GM19351 (cell line): Measurements from ENCODE around the gene PSMG4.

ENCODE experiments used
- ATAC-seq: cut with Tn5 transposase; IDR thresholded peaks from one replicate; pipeline ENCODE4 v1.9.1; 2021; ENCODE audit warnings: mild to moderate bottlenecking, moderate library complexity; ENCODE audit not compliant: unreplicated experiment

The PSMG4 gene

GRCh38 chr6:3305216-3305565 is 46.4 kb downstream of the PSMG4 start:
- no peak for ATAC-seq

GRCh38 chr6:3305831-3306230 is 47.1 kb downstream of the PSMG4 start:
- no peak for ATAC-seq

- ATAC-seq = no peak
Observed at GRCh38 chr6:3306848-3307247, 48.1 kb downstream of the PSMG4 start.

GRCh38 chr6:3307436-3307835 is 48.7 kb downstream of the PSMG4 start:
- ATAC-seq = no peak

DNA sequence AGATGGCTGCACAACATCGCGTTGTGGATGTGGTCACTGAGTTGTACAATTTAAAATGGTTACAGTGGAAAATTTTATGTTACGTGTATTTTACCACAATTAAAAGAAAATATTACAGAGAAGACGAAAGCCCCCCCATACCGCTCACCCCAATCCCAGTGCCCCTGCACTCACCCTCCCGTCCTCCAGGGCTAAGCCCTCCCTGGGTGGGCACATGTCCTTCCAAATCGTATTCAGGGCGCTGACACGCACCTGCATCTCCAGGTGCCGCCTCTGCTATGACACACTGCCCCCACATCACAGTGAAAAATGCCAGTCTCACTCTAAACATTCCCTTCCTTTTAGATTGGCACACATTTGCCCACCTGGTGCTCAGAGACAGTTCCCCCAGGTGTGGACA is 49.4 kb downstream of the PSMG4 start:
- ATAC-seq = no peak

DNA sequence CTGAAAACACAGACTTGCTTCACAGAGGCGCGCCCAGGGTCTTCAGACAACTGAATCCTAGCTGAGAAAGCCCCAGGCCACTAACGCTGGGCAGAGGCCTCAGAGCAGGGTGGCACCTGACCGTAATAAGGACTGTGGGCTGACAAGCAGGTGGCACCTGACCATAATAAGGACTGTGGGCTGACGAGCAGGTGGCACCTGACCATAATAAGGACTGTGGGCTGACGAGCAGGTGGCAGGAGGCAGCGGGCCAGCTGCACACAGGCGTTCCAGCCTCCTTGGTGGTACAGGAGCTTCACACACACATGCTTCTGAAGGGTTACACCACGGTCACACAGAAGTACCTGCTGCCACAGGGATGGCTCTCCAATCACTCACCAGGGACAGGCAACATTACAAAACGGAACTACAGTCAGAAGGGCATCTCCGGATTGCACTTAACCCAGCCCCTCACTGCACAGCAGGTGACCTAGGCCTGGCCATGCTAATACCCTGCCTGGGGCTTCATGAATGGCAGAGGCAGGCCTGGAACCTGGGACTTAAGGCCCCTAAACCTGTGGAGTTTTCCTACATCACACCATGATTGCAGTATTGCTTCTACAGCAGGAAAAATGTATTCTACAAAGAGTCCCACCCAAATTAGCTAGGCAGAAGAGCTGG is 50.8 kb downstream of the PSMG4 start:
- no peak for ATAC-seq

- ATAC-seq = no peak
Observed at GRCh38 chr6:3310051-3310448, 51.3 kb downstream of the PSMG4 start.

DNA sequence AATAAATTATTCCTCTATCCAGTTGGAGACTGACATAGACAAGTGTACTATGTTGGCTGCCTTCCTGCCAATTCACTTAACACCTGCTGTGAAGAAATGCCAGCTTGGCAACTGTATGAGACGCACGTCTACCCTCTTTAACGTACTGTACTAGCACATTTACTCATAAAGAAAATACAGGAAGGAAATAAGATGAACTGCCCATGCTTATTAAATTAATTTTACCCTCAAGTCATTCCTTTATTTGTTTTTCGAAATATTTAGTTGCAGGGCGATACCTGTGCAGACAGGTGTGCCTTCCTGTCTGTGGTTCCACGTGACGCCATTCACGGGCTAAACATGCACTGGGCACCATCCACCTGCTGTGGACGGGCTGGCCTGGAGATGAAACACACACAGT is 52.0 kb downstream of the PSMG4 start:
- ATAC-seq = no peak

GRCh38 chr6:3311826-3312225 is 53.1 kb downstream of the PSMG4 start:
- ATAC-seq = no peak

DNA sequence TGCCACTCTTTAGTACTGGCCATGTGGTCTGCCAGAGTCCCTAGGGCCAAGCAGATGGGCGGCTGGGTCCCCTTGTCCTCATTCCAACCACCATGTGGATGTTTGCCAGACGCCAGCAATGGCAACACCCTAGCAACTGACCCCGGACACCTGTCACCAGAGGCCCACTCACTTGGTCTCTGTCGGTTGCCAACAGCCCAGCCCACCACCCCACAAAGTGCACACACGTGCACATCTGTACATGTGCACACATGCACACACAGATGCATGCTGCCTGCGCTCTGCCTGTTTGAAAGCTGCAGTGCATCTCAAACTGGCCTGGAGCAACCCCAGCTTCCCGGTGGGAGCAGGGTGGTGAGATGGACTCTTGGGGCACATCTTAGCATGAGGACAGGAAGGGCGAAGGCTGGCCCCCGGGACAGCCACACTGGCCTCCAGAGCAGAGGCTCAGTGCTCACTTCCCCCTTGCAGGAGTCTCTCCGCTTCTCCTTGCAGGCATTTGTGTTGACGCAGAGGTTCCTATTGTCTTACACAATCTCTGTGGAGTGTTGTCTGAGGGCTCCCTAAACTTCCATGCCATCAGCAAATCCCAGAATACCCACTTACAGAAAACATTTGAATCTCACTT is 54.0 kb downstream of the PSMG4 start:
- no peak for ATAC-seq

DNA sequence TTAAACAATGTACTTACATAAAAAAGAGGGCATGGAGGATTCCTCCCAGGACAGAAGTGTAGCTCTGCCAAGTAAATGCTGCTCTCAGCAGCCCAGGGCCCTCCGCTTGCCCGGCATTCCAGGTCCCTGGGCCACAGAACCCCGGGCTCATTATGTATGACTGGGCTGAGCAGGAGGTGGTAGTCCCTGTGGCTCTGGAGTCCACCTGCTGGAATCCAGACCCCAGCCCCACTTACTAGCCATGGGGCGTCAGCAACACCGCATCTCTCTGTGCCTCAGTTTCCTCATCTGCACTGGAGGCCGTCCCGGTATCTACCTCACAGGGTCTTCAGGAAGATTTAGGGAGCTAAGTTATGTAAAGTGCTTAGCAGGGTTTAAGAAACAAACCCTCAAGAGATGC is 55.4 kb downstream of the PSMG4 start:
- no peak for ATAC-seq

DNA sequence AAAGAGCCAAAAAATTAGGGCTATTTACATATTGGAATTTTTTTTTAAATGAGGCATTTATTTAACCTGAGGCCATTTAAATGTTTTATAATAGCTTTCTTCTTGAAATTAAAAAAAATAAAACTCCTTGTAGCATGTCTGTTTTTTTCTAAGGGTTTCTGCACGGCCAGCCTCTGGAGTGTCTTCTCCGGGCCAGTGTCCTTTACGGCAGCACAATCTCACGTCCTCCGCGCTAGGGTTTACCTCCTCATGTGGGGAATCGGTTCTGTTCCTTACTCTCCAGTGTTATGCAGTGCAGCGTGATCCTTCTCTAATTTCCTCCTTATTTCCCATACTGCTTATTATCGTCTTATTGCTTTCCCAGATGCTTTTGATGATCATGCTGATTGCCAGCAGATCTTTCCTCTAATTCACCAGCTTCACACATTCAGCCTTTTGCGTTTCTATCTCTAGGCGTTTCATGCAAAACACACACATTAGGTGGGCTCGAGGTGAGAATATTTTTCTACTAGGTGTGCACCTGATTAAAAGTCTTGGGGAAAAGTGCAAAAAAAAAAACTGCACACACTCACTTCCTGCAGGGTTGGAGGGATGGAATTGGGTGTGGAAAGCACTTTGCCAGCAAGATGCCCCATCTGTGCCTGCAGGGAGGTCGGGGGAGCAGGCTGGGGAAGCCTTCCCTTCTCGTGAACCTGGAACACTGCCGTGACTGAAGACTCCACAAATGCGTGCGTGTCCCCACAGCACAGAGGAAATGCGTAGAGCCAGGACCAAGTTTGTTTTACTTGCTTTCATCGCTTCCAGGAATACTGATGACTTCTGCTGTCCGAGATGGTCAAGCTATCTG is 56.1 kb downstream of the PSMG4 start:
- ATAC-seq = no peak

DNA sequence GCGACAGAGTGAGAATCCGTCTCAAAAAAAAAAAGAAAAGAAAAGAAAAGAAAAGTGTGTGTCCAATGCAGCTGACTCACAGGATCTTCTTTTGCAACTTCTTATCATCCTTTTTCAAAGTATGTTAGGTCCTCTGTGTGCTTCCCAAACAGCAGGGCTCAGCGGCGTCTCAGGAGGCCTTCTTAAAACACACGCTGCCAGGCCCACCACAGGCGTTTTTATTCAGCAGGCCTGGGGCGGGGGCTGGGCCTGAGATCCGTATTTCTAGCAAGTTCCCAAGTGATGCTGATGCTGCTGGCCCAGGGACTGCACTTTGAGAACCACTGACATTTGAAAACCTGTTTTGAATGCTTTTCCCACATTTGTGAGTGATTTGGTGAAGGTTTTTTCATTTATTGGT is 57.1 kb downstream of the PSMG4 start:
- no peak for ATAC-seq

GRCh38 chr6:3316331-3316730 is 57.6 kb downstream of the PSMG4 start:
- no peak for ATAC-seq

DNA sequence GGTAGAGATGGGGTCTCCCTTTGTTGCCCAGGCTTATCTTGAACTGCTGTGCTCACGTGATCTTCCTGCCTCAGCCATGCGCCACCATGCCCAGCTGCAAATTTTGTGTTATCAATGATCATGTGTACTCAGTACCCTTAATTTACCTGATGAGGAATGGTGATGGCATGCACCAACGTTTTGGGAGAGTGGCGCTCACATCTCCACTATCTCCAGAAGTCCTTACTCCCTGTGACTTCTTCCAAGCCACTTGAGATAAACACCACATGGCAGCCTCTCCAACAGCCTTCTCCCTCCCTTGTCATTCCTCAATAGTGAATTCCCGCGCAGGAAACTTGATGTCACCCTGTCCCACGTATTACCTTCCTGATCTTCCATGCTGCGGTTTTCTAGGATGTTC is 58.1 kb downstream of the PSMG4 start:
- no peak for ATAC-seq
